MCF 10A (cell line): ENCODE measurements around the gene PLCB1. TPM values are rescaled to one million over a fixed set of nuclear protein-coding genes. Genes with fewer than 3 reads are reported as not detected.

Experiments
- BruUV-seq: library from RNA; stranded (reverse); fragments of 400-500 nt; replicated peaks from 2 replicates; lab custom pipeline; 2021; lab: Mats Ljungman, UMichigan
- CTCF ChIA-PET: fragments of 300-600 bp; sonication (Branson Sonifier 250); formaldehyde crosslinking; extraction: SDS; loops from one replicate; lab custom pipeline; 2021; ENCODE audit warnings: antibody characterized with exemption, inconsistent platforms; lab: Yijun Ruan, JAX
- POLR2A ChIA-PET: fragments of 300-600, 350-650 bp; sonication (Branson Sonifier 250); formaldehyde crosslinking; extraction: SDS; loops from one replicate; lab custom pipeline; 2020; ENCODE audit warnings: antibody characterized with exemption, inconsistent platforms; lab: Yijun Ruan, JAX
- DNase-seq: peaks from one replicate; pipeline ENCODE4 v3.0.0-alpha.2; 2018; ENCODE audit not compliant: unreplicated experiment
- H3K27ac Mint-ChIP-seq: one replicate; pipeline ENCODE4 v1.8.0; 2022; ENCODE audit warnings: mild to moderate bottlenecking, low read depth, mixed read lengths; ENCODE audit not compliant: unreplicated experiment
- H3K27me3 Mint-ChIP-seq: one replicate; pipeline ENCODE4 v1.8.0; 2022; ENCODE audit warnings: mixed read lengths; ENCODE audit not compliant: insufficient read depth, unreplicated experiment
- H3K36me3 Mint-ChIP-seq: one replicate; pipeline ENCODE4 v1.8.0; 2022; ENCODE audit warnings: mild to moderate bottlenecking, moderate library complexity, mixed read lengths; ENCODE audit not compliant: insufficient read depth, unreplicated experiment
- H3K4me1 Mint-ChIP-seq: one replicate; pipeline ENCODE4 v1.8.0; 2022; ENCODE audit warnings: mixed read lengths; ENCODE audit not compliant: insufficient read depth, unreplicated experiment
- H3K4me3 Mint-ChIP-seq: one replicate; pipeline ENCODE4 v1.8.0; 2022; ENCODE audit warnings: mild to moderate bottlenecking, moderate library complexity, mixed read lengths; ENCODE audit not compliant: unreplicated experiment
- H3K9me3 Mint-ChIP-seq: one replicate; pipeline ENCODE4 v1.8.0; 2022; ENCODE audit warnings: mixed read lengths; ENCODE audit not compliant: unreplicated experiment
- intact Hi-C: fragments of 100-400 bp; cut with micrococcal nuclease; formaldehyde crosslinking; loops from 2 replicates; pipeline ENCODE4 v1.14.1; 2022
- total RNA-seq: library from RNA; stranded (reverse); gene quantifications from 2 replicates; pipeline ENCODE4 v1.2.3, GENCODE V29; 2022
- TF ChIP-seq, protein P1 (sequence below): fragments of 200-600 bp; IDR thresholded peaks from one replicate; pipeline ENCODE4 v1.8.0; 2022; ENCODE audit warnings: antibody characterized with exemption, mild to moderate bottlenecking; ENCODE audit not compliant: unreplicated experiment

The PLCB1 gene
- total RNA-seq, 1 experiment from 2014 or later, result 5.9 TPM

DNA sequence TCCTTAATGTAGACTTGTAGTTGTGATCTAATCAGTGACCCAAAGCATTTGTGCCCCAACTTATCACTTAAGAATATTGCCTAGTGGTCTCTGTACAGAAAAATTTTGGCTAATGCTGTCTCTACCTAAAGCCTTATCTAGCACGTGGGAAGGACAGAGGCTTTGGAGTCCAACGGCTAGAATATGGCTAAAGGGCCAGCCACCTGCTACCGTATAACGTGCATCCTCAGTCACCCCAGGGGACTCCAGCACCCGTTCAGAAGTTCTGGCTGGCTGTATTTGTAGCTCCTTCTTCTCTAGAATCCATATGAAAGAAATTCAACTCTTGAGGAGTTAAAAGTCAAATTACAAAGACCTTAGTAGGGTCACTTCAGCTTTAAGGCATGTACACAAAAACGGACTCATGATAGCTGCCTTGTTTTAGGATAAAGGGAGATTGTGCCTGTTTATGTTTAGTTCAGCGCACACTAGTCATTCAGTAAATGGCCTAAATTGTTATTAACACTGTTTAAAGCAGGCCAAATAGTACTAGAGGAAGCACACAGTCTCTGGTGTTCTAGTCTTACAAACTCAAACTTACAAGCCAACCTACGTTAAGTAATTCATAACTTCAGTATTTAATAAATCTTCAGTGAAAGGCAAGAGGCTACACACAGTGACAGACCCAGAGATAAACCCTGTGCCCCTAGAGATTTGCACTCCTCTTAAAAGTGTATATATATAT lies 529.3 kb downstream of the PLCB1 start:
- no peaks in the 10 kb centered on the region for H3K27me3 Mint-ChIP-seq
- no peak overlapping the region for H3K27ac Mint-ChIP-seq
- H3K9me3 Mint-ChIP-seq, result no peaks in the 10 kb centered on the region
- ChIA-PET CTCF (interaction anchor here (0.5 kb wide), 1 partner anchor 21 kb away, joined by 3 read pairs; no protein-coding TSS in a partner anchor), POLR2A (no interaction called here)
- no peak overlapping the region for H3K4me3 Mint-ChIP-seq
- DNase-seq, result no peak
- H3K36me3 Mint-ChIP-seq, result no peaks in the 10 kb centered on the region
- no peaks in the 10 kb centered on the region for H3K4me1 Mint-ChIP-seq
- intact Hi-C loops, result no loop called here
- no TSS peak for BruUV-seq
- TF ChIP-seq, protein P1, sequence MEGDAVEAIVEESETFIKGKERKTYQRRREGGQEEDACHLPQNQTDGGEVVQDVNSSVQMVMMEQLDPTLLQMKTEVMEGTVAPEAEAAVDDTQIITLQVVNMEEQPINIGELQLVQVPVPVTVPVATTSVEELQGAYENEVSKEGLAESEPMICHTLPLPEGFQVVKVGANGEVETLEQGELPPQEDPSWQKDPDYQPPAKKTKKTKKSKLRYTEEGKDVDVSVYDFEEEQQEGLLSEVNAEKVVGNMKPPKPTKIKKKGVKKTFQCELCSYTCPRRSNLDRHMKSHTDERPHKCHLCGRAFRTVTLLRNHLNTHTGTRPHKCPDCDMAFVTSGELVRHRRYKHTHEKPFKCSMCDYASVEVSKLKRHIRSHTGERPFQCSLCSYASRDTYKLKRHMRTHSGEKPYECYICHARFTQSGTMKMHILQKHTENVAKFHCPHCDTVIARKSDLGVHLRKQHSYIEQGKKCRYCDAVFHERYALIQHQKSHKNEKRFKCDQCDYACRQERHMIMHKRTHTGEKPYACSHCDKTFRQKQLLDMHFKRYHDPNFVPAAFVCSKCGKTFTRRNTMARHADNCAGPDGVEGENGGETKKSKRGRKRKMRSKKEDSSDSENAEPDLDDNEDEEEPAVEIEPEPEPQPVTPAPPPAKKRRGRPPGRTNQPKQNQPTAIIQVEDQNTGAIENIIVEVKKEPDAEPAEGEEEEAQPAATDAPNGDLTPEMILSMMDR, result no peak

DNA sequence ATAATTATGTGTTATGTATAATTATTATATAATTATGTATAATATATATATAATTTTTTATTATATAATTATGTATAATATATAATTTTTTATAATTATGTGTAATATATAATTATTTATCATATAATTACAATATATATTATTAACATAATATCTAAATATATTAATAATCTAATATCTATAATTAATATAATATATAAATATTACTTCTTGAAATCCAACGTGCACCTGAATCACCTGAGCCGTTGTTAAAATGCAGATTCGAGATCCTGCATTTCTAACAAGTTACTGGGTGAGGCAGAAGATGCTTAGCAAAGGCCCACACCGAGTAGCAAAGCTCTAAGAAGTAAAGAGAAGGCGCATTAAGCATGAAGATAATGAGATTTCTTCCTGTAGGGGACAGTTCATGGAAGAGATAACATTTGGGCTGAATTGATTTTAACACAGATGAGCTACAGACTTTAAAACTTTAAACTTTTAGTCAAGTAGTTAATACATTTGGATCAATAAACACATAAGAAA lies 530.4 kb downstream of the PLCB1 start:
- Mint-ChIP-seq H3K27me3 (no peaks in the 10 kb centered on the region), H3K4me1 (no peaks in the 10 kb centered on the region), H3K36me3 (no peaks in the 10 kb centered on the region), H3K4me3 (no peak overlapping the region), H3K27ac (no peak overlapping the region), H3K9me3 (no peaks in the 10 kb centered on the region)
- ChIA-PET CTCF (no interaction called here), POLR2A (interaction anchor here (0.6 kb wide), 1 partner anchor 16 kb away, joined by 4 read pairs; no protein-coding TSS in a partner anchor)
- TF ChIP-seq, protein P1, result no peak
- intact Hi-C loops, result no loop called here
- DNase-seq, result no peak
- BruUV-seq, result no TSS peak

DNA sequence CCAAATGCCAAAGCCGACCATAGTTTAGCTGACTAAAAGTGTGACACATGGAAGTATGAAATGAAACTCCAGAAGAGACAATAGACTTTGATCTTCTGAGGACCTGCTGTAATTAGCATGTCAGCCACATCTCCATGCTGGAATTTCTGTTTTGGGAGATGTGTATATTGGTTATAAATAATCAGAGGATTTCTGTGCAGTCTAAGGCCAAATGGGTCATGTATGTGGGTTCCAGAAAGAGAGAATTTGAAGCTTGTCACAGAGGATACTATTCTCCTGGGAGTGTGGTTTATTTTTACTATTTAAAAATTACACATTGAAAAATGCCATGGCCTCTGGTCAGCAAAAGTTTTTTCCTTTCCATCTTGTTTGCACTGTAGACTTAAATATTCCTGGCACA lies 531.4 kb downstream of the PLCB1 start:
- H3K4me1 Mint-ChIP-seq, result no peaks in the 10 kb centered on the region
- POLR2A ChIA-PET, result interaction anchor here (0.9 to 1.0 kb wide), 2 partner anchors 9 to 17 kb away, joined by 4 read pairs; no protein-coding TSS in a partner anchor
- no peak overlapping the region for H3K27ac Mint-ChIP-seq
- no peaks in the 10 kb centered on the region for H3K36me3 Mint-ChIP-seq
- intact Hi-C loops, result no loop called here
- TF ChIP-seq, protein P1, result no peak
- no peak overlapping the region for H3K4me3 Mint-ChIP-seq
- BruUV-seq, result no TSS peak
- H3K27me3 Mint-ChIP-seq, result no peaks in the 10 kb centered on the region
- DNase-seq, result no peak
- H3K9me3 Mint-ChIP-seq, result no peaks in the 10 kb centered on the region
- CTCF ChIA-PET, result interaction anchor here (0.6 to 0.8 kb wide), 2 partner anchors 272 to 1353 kb away, joined by 3 read pairs; no protein-coding TSS in a partner anchor

DNA sequence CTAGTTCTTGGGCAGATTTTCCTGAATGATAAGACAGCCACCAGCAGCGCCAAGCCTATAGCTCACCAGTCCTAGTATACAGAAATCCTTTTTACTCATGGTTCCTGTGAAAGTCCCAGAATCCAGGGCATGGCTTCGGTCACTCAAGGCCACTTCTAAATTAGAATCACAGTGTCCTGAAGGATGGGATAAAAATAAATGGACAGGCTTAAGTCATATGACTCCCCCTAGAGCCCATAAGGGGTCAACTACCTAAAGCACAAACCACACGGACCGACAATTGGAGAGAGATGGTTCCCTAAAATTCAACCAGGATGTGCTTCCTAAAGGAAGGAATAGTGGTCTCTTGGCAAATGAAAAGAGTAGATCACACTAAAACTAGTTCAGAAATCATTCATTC lies 532.7 kb downstream of the PLCB1 start:
- Mint-ChIP-seq H3K9me3 (no peaks in the 10 kb centered on the region), H3K36me3 (no peaks in the 10 kb centered on the region), H3K27ac (no peak overlapping the region), H3K4me1 (no peaks in the 10 kb centered on the region), H3K27me3 (no peaks in the 10 kb centered on the region), H3K4me3 (no peak overlapping the region)
- intact Hi-C loops, result no loop called here
- TF ChIP-seq, protein P1, result no peak
- BruUV-seq, result no TSS peak
- ChIA-PET CTCF (interaction anchor here (0.6 to 1.0 kb wide), 3 partner anchors 17 to 158 kb away, joined by 3 to 5 read pairs (median 4); no protein-coding TSS in a partner anchor), POLR2A (no interaction called here)
- no peak for DNase-seq
